Measurements from ENCODE around the gene RASL10A.

RASL10A gene

GRCh38 chr22:29342177-29342576 is 26.7 kb upstream of the RASL10A start:
- H3K14ac ChIP-seq (ENCODE audit: low read length): peak overlapping the region; percentile 32
- H3K4ac ChIP-seq (ENCODE audit: low read depth, low read length): no peak overlapping the region
- H4K8ac ChIP-seq (ENCODE audit: low read depth, low read length): peak overlapping the region; percentile 4
- no peak overlapping the region for H3K9ac ChIP-seq (ENCODE audit: low read length)
- H3K9me3 ChIP-seq (ENCODE audit: insufficient read depth, low read depth, low read length): no peaks in the 10 kb centered on the region
- no peaks in the 10 kb centered on the region for H3K27me3 ChIP-seq (ENCODE audit: insufficient read depth, low read length)
- H2BK5ac ChIP-seq (ENCODE audit: low read depth, low read length, poor library complexity): peak overlapping the region; percentile 10
- H3K4me1 ChIP-seq (ENCODE audit: control insufficient read depth in 1 of 2, insufficient read depth in 2 of 2, low read length in 2 of 2): peaks cover 45 to 51% of the 10 kb centered on the region in 2 experiments
- peak overlapping the region; percentile 34 for H2BK120ac ChIP-seq (ENCODE audit: insufficient read depth, low read length, poor library complexity)
- no peak overlapping the region for H3K4me3 ChIP-seq (ENCODE audit: low read depth, low read length)
- H3K18ac ChIP-seq (ENCODE audit: low read length): peak overlapping the region; percentile 11
- peaks cover 48 to 52% of the 10 kb centered on the region in 2 experiments for H3K36me3 ChIP-seq (ENCODE audit: control insufficient read depth in 1 of 2, insufficient read depth in 2 of 2, low read length in 2 of 2)
- no peak overlapping the region for H3K23ac ChIP-seq (ENCODE audit: low read length)
- no peaks in the 10 kb centered on the region for H3K79me2 ChIP-seq (ENCODE audit: control insufficient read depth, insufficient read depth, low read length, poor library complexity)
- H4K12ac ChIP-seq (ENCODE audit: low read depth, low read length): no peak overlapping the region
- peak overlapping the region; percentile 9 for H4K91ac ChIP-seq (ENCODE audit: low read depth, low read length)
- no peak overlapping the region for H3K27ac ChIP-seq (ENCODE audit: low read depth, low read length)
- WGBS (ENCODE audit: extremely low coverage, insufficient coverage, insufficient read length): no CpG with 5 or more reads among the region's 6 CpGs
- peaks cover 19% of the 10 kb centered on the region for H3K79me1 ChIP-seq (ENCODE audit: low read length)
- peak overlapping the region; percentile 34 for H2BK12ac ChIP-seq (ENCODE audit: low read length)
- DNase-seq: peak in 1 of 2 donors; percentile 53
- no peak overlapping the region for H3K4me2 ChIP-seq (ENCODE audit: low read length)
- no peak overlapping the region for H2AK5ac ChIP-seq (ENCODE audit: low read length)
- no peak overlapping the region for H2AFZ ChIP-seq (ENCODE audit: insufficient read depth, low read length, poor library complexity)

- Histone ChIP-seq H3K14ac (ENCODE audit: low read length) (peak overlapping the region; percentile 32), H3K4me2 (ENCODE audit: low read length) (no peak overlapping the region), H4K8ac (ENCODE audit: low read depth, low read length) (no peak overlapping the region), H3K4me3 (ENCODE audit: low read depth, low read length) (no peak overlapping the region), H4K91ac (ENCODE audit: low read depth, low read length) (peak overlapping the region; percentile 9), H2BK5ac (ENCODE audit: low read depth, low read length, poor library complexity) (peak overlapping the region; percentile 10), H3K27me3 (ENCODE audit: insufficient read depth, low read length) (no peaks in the 10 kb centered on the region), H3K36me3 (ENCODE audit: control insufficient read depth in 1 of 2, insufficient read depth in 2 of 2, low read length in 2 of 2) (peaks cover 49 to 52% of the 10 kb centered on the region in 2 experiments), H3K27ac (ENCODE audit: low read depth, low read length) (no peak overlapping the region), H3K23ac (ENCODE audit: low read length) (no peak overlapping the region), H3K4me1 (ENCODE audit: control insufficient read depth in 1 of 2, insufficient read depth in 2 of 2, low read length in 2 of 2) (peaks cover 45 to 52% of the 10 kb centered on the region in 2 experiments), H3K9ac (ENCODE audit: low read length) (no peak overlapping the region), H3K9me3 (ENCODE audit: insufficient read depth, low read depth, low read length) (no peaks in the 10 kb centered on the region), H3K4ac (ENCODE audit: low read depth, low read length) (no peak overlapping the region), H3K79me1 (ENCODE audit: low read length) (peaks cover 19% of the 10 kb centered on the region), H2BK120ac (ENCODE audit: insufficient read depth, low read length, poor library complexity) (peak overlapping the region; percentile 34), H4K12ac (ENCODE audit: low read depth, low read length) (no peak overlapping the region), H2AK5ac (ENCODE audit: low read length) (no peak overlapping the region), H2AFZ (ENCODE audit: insufficient read depth, low read length, poor library complexity) (no peak overlapping the region), H3K79me2 (ENCODE audit: control insufficient read depth, insufficient read depth, low read length, poor library complexity) (no peaks in the 10 kb centered on the region), H2BK12ac (ENCODE audit: low read length) (no peak overlapping the region), H3K18ac (ENCODE audit: low read length) (peak overlapping the region; percentile 31)
- WGBS (ENCODE audit: extremely low coverage, insufficient coverage, insufficient read length): no CpG with 5 or more reads among the region's 2 CpGs
- DNase-seq: peak in 1 of 2 donors; percentile 83
Measured at GRCh38 chr22:29341849-29342127, 26.3 kb upstream of the RASL10A start.

- Histone ChIP-seq H3K4me1 (ENCODE audit: control insufficient read depth in 1 of 2, insufficient read depth in 2 of 2, low read length in 2 of 2) (peaks cover 42 to 48% of the 10 kb centered on the region in 2 experiments), H3K14ac (ENCODE audit: low read length) (no peak overlapping the region), H4K12ac (ENCODE audit: low read depth, low read length) (no peak overlapping the region), H3K4ac (ENCODE audit: low read depth, low read length) (no peak overlapping the region), H3K79me2 (ENCODE audit: control insufficient read depth, insufficient read depth, low read length, poor library complexity) (no peaks in the 10 kb centered on the region), H3K18ac (ENCODE audit: low read length) (peak overlapping the region; percentile 31), H3K27me3 (ENCODE audit: insufficient read depth, low read length) (no peaks in the 10 kb centered on the region), H4K8ac (ENCODE audit: low read depth, low read length) (no peak overlapping the region), H3K27ac (ENCODE audit: low read depth, low read length) (no peak overlapping the region), H3K23ac (ENCODE audit: low read length) (no peak overlapping the region), H2BK120ac (ENCODE audit: insufficient read depth, low read length, poor library complexity) (no peak overlapping the region), H3K9ac (ENCODE audit: low read length) (no peak overlapping the region), H2AFZ (ENCODE audit: insufficient read depth, low read length, poor library complexity) (no peak overlapping the region), H2BK12ac (ENCODE audit: low read length) (peak overlapping the region; percentile 23), H2AK5ac (ENCODE audit: low read length) (no peak overlapping the region), H3K4me3 (ENCODE audit: low read depth, low read length) (no peak overlapping the region), H3K79me1 (ENCODE audit: low read length) (peaks cover 19% of the 10 kb centered on the region), H4K91ac (ENCODE audit: low read depth, low read length) (peak overlapping the region; percentile 20), H2BK5ac (ENCODE audit: low read depth, low read length, poor library complexity) (peak overlapping the region; percentile 3), H3K9me3 (ENCODE audit: insufficient read depth, low read depth, low read length) (no peaks in the 10 kb centered on the region), H3K36me3 (ENCODE audit: control insufficient read depth in 1 of 2, insufficient read depth in 2 of 2, low read length in 2 of 2) (peaks cover 48 to 55% of the 10 kb centered on the region in 2 experiments), H3K4me2 (ENCODE audit: low read length) (no peak overlapping the region)
- WGBS (ENCODE audit: extremely low coverage, insufficient coverage, insufficient read length): no CpG with 5 or more reads among the region's 25 CpGs
- peak; percentile 87 to 91 for DNase-seq
Measured at GRCh38 chr22:29341056-29341848, 25.8 kb upstream of the RASL10A start.

GRCh38 chr22:29340566-29340965 is 25.1 kb upstream of the RASL10A start:
- Histone ChIP-seq H3K4me3 (ENCODE audit: low read depth, low read length) (no peak overlapping the region), H3K23ac (ENCODE audit: low read length) (no peak overlapping the region), H2BK5ac (ENCODE audit: low read depth, low read length, poor library complexity) (no peak overlapping the region), H4K91ac (ENCODE audit: low read depth, low read length) (peak overlapping the region; percentile 20), H4K8ac (ENCODE audit: low read depth, low read length) (no peak overlapping the region), H3K9ac (ENCODE audit: low read length) (no peak overlapping the region), H2AK5ac (ENCODE audit: low read length) (no peak overlapping the region), H2BK120ac (ENCODE audit: insufficient read depth, low read length, poor library complexity) (no peak overlapping the region), H2AFZ (ENCODE audit: insufficient read depth, low read length, poor library complexity) (no peak overlapping the region), H3K4me1 (ENCODE audit: control insufficient read depth in 1 of 2, insufficient read depth in 2 of 2, low read length in 2 of 2) (peaks cover 40 to 43% of the 10 kb centered on the region in 2 experiments), H3K27ac (ENCODE audit: low read depth, low read length) (no peak overlapping the region), H3K36me3 (ENCODE audit: control insufficient read depth in 1 of 2, insufficient read depth in 2 of 2, low read length in 2 of 2) (peaks cover 54 to 62% of the 10 kb centered on the region in 2 experiments), H3K18ac (ENCODE audit: low read length) (peak overlapping the region; percentile 9), H3K14ac (ENCODE audit: low read length) (no peak overlapping the region), H3K27me3 (ENCODE audit: insufficient read depth, low read length) (no peaks in the 10 kb centered on the region), H3K4me2 (ENCODE audit: low read length) (no peak overlapping the region), H2BK12ac (ENCODE audit: low read length) (no peak overlapping the region), H3K79me2 (ENCODE audit: control insufficient read depth, insufficient read depth, low read length, poor library complexity) (no peaks in the 10 kb centered on the region), H4K12ac (ENCODE audit: low read depth, low read length) (no peak overlapping the region), H3K4ac (ENCODE audit: low read depth, low read length) (no peak overlapping the region), H3K79me1 (ENCODE audit: low read length) (peaks cover 19% of the 10 kb centered on the region), H3K9me3 (ENCODE audit: insufficient read depth, low read depth, low read length) (no peaks in the 10 kb centered on the region)
- no CpG with 5 or more reads among the region's 8 CpGs for WGBS (ENCODE audit: extremely low coverage, insufficient coverage, insufficient read length)
- DNase-seq: no peak
